Measurements from ENCODE around the gene XYLT2. TPM values are rescaled to one million over a fixed set of nuclear protein-coding genes. Genes with fewer than 3 reads are reported as not detected.
"Not testable (repeated sequence)": the region's sequence is repeated elsewhere in the genome, so short reads cannot be mapped to it uniquely, and the experiment has no call there.

The XYLT2 gene
- total RNA-seq, 1 experiment from 2014 or later, result 41.8 TPM

DNA sequence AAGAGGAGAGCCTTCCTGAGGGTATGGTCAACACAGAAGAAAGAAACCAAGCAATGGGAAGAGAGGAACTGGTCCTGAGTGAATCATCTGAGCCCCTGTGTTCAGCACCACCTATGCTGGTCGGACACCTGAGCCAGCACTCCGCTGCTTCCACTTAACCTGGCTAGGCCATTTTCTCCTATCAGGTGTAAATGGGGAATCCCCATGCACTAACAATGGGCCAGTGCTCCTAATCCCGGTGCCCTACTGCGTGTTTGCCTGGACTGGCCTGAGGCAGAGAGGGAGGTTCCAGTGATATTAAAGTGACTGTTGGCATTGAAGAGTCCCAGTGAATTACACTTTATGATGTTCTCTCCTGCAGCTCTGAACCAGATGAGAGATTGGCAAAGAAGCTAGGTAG is 34.4 kb upstream of the XYLT2 start:
- DNase-seq (ENCODE audit: low read depth in 1 of 2, low spot score in 2 of 2), result no peak
- Histone ChIP-seq H3K4me3 (no peak overlapping the region), H3K27me3 (replicated peaks) (peaks cover 21% of the 10 kb centered on the region), H3K9me3 (replicated peaks) (no peaks in the 10 kb centered on the region; the same call in 1 of the 2 replicates), H3K36me3 (no peaks in the 10 kb centered on the region), H3K4me1 (replicated peaks) (peaks cover 18% of the 10 kb centered on the region), H3K27ac (no peak overlapping the region)

DNA sequence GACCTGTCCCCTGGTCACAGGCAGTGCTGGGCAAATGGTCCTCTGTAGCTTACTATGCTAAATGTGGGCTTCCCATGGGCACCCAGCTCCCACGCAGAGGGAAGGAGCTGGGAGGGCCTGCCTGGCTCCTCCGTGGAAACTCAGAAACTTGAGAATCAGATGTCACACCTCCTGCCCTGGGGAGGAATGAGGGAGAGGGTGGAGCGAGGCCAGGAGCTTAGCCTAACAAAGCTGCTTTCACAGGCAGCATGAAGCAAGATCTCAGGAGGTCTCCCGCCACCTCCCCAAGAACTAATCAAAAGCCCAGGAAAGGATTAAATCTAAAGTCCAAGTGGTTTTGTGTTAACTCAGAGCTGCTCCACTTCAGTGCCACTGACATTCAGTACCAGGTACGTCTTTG is 33.6 kb upstream of the XYLT2 start:
- H3K4me1 ChIP-seq (replicated peaks), result peaks cover 18% of the 10 kb centered on the region
- no peaks in the 10 kb centered on the region; the same call in 1 of the 2 replicates for H3K9me3 ChIP-seq (replicated peaks)
- no peaks in the 10 kb centered on the region for H3K36me3 ChIP-seq
- H3K27ac ChIP-seq, result no peak overlapping the region
- H3K4me3 ChIP-seq, result no peak overlapping the region
- DNase-seq (ENCODE audit: low read depth in 1 of 2, low spot score in 2 of 2), result no peak
- peaks cover 21% of the 10 kb centered on the region for H3K27me3 ChIP-seq (replicated peaks)

DNA sequence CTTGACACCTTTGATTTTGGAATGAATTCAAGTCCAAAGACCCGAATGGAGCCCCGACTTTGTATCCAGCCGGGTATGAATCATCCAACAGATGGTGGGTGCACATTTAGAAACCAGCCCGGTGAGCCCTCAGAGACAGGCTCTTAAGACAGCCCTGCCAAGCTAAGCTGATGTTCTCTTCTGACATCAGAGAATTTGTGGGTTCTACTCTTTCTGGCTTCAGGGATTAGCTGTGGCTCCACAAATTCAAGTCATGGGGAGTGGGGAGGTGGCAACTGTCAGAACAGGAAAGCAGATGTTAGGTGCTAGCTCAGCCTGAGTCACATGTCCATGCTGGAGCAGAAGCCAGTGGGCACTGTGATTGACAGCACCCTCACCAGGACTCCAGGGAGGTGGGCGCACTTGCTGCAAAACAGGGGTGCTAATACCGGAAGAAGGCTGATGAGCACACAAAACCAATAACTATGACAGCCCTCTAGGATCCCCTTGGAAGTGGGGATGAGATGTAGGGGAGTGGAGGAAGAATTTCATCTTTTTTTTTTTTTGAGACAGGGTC is 31.4 kb upstream of the XYLT2 start:
- Histone ChIP-seq H3K27ac (no peak overlapping the region), H3K4me3 (no peak overlapping the region), H3K36me3 (no peaks in the 10 kb centered on the region), H3K27me3 (replicated peaks) (peaks cover 21% of the 10 kb centered on the region), H3K9me3 (replicated peaks) (no peaks in the 10 kb centered on the region; the same call in 1 of the 2 replicates), H3K4me1 (replicated peaks) (peaks cover under 1% of the 10 kb centered on the region; the same call in 1 of the 2 replicates)
- DNase-seq (ENCODE audit: low read depth in 1 of 2, low spot score in 2 of 2), result no peak

DNA sequence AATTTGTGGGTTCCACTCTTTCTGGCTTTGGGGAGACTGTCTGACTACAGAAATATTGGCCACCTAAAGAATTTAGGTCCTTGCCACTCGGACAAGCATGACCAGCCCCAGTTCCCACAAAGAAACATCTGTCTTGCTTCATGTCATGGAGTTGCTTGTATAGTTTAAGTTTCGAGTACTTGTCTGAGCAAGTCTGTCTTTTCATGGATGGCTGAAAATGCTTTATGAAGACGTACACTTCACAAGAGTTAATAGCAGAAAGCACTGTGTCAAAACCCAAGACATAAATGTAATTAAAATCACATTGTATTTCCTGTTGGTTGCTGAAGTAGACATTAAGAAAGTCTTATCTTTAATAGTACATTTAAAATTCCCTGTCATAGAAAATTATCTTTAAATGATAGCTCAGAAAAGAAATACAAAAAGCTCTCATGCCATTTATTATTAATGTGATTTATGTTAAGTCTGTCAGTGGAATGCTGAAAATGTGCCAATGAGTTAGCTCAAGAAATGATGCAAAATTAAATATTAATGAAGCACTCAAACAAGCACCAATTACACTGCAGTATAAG is 29.8 kb upstream of the XYLT2 start:
- no peak overlapping the region for H3K4me3 ChIP-seq
- no peak overlapping the region for H3K27ac ChIP-seq
- no peaks in the 10 kb centered on the region; the same call in 1 of the 2 replicates for H3K9me3 ChIP-seq (replicated peaks)
- no peak for DNase-seq (ENCODE audit: low read depth in 1 of 2, low spot score in 2 of 2)
- H3K4me1 ChIP-seq (replicated peaks), result no peaks in the 10 kb centered on the region
- no peaks in the 10 kb centered on the region for H3K36me3 ChIP-seq
- peaks cover 19% of the 10 kb centered on the region for H3K27me3 ChIP-seq (replicated peaks)

DNA sequence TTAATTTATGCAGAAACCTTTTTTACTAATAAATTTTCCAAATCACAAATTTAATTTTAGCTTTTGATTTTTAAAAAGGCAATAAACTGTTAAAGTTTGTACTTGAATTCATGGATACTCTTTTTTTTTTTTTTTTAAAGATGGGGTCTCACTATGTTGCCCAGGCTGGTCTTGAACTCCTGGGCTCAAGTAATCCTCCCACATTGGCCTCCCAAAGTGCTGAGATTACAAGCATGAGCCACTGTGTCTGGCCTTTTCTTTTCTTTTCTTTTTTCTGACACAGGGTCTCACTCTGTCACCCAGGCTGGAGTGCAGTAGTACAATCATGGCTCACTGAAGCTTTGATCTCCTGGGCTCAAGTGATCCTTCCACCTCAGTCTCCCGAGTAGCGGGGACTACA is 29.3 kb upstream of the XYLT2 start:
- H3K4me3 ChIP-seq; H3K36me3 ChIP-seq; H3K9me3 ChIP-seq (replicated peaks); H3K27ac ChIP-seq; H3K4me1 ChIP-seq (replicated peaks); DNase-seq (ENCODE audit: low read depth in 1 of 2, low spot score in 2 of 2): not testable (repeated sequence)
- peaks cover 18% of the 10 kb centered on the region; the same call in 1 of the 2 replicates for H3K27me3 ChIP-seq (replicated peaks)

DNA sequence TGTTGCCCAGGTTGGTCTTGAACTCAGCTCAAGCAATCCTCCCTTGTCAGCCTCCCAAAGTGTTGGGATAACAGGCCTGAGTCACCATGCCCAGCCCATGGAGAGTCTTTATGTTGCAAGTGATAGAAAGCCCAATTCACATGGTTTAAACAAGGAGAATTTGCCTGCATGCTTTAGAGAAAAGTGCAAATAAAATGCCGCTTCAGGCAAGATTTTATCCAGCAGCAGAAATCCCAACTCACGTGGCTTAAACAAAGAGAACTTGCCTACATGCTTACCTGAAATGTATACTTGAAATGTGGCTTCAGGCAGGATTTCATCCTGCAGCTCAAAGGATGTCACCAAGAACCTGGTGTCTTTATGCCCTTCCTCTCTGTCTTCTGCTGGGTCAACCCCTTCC is 28.8 kb upstream of the XYLT2 start:
- H3K27ac ChIP-seq, result no peak overlapping the region
- DNase-seq (ENCODE audit: low read depth in 1 of 2, low spot score in 2 of 2), result no peak
- H3K36me3 ChIP-seq, result no peaks in the 10 kb centered on the region
- H3K4me1 ChIP-seq (replicated peaks), result no peaks in the 10 kb centered on the region
- H3K4me3 ChIP-seq, result no peak overlapping the region
- H3K9me3 ChIP-seq (replicated peaks), result no peaks in the 10 kb centered on the region
- peaks cover 18% of the 10 kb centered on the region; the same call in 1 of the 2 replicates for H3K27me3 ChIP-seq (replicated peaks)

DNA sequence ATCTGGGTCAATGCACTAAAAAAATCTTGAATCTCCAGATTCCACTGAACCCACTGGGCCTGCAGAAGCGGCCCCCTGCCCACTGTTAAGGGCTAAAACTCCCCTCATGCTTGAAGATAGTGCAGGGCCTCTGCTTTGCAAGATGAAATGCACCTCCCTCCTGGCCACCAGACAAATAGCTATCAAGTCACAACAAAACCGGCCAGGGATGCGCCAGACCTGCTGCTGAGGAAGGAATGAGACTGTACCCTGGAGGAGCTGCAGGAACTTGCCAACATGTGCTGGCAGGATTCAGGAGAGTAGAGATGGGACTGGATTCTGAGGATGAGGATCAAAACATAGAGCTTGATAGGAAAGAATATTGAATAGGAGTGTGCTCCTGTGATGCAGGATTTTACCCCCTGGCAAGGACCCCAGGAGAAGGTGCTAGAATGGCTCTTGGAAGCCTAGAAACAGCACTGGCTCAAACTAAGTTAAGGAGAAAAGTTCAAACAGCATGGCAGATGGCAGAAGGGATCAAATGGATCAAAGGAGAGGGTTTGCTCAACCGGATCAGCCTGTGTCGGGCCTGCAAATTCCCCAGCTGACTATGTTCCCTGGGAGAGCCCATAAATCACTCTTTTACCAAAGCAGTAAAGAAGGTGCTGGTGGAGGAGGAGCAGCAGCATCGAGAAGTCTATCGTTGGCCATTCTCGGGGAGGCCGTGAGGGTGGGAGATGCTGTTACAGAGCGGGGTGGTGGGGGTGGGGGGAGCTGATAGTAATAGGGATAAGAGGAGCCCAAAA is 27.2 kb upstream of the XYLT2 start:
- Histone ChIP-seq H3K4me1 (replicated peaks) (no peaks in the 10 kb centered on the region), H3K9me3 (replicated peaks) (no peaks in the 10 kb centered on the region), H3K27ac (no peak overlapping the region), H3K36me3 (no peaks in the 10 kb centered on the region), H3K4me3 (no peak overlapping the region), H3K27me3 (replicated peaks) (peaks cover 14% of the 10 kb centered on the region; the same call in 1 of the 2 replicates)
- DNase-seq (ENCODE audit: low read depth in 1 of 2, low spot score in 2 of 2), result no peak

DNA sequence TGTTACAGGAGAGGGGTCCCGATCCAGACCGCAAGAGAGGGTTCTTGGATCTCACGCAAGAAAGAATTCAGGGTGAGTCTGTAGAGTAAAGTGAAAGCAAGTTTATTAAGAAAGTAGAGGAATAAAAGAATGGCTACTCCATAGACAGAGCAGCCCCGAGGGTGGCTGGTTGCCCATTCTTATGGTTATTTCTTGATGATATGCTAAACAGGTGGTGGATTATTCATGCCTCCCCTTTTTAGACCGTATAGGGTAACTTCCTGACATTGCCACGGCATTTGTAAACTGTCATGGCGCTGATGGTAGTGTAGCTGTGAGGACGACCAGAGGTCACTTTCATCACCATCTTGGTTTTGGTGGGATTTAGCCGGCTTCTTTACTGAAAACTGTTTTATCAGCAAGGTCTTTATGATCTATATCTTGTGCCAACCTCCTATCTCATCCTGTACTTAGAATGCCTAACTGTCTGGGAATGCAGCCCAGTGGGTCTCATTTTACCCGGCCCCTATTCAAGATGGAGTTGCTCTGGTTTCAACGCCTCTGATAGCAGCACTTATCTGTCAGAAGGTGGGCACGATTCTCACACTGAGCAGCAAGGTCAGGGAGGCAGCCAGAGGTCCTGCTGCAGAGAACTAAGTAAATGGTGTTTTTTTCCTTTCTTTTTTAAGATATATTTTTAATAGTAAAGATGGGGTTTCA is 26.5 kb upstream of the XYLT2 start:
- H3K27ac ChIP-seq, result no peak overlapping the region
- H3K4me1 ChIP-seq (replicated peaks), result no peaks in the 10 kb centered on the region
- no peak overlapping the region for H3K4me3 ChIP-seq
- DNase-seq (ENCODE audit: low read depth in 1 of 2, low spot score in 2 of 2), result no peak
- H3K36me3 ChIP-seq, result no peaks in the 10 kb centered on the region
- H3K9me3 ChIP-seq (replicated peaks), result no peaks in the 10 kb centered on the region
- H3K27me3 ChIP-seq (replicated peaks), result peaks cover 6% of the 10 kb centered on the region; the same call in 1 of the 2 replicates

DNA sequence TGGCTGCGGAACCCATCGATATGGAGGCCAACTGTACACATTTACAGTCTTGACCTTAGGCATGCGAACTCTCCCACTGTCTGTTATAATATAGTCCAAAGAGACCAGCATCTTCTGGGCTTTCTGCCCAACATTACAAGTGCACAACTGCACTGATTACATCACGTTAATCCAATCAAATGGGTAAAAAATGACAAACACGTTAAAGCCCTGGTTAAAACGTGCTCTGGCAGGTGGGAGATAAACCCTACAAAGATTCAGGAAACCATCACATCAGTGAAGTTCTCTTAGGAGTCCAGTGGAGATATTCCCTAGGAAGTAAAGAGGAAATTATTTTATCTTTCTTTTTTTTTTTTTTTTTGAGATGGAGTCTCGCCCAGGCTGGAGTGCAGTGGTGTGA is 23.7 kb upstream of the XYLT2 start:
- no peaks in the 10 kb centered on the region for H3K27me3 ChIP-seq (replicated peaks)
- H3K4me1 ChIP-seq (replicated peaks), result no peaks in the 10 kb centered on the region
- DNase-seq (ENCODE audit: low read depth in 1 of 2, low spot score in 2 of 2), result no peak
- H3K9me3 ChIP-seq (replicated peaks), result no peaks in the 10 kb centered on the region
- no peaks in the 10 kb centered on the region for H3K36me3 ChIP-seq
- no peak overlapping the region for H3K27ac ChIP-seq
- no peak overlapping the region for H3K4me3 ChIP-seq

DNA sequence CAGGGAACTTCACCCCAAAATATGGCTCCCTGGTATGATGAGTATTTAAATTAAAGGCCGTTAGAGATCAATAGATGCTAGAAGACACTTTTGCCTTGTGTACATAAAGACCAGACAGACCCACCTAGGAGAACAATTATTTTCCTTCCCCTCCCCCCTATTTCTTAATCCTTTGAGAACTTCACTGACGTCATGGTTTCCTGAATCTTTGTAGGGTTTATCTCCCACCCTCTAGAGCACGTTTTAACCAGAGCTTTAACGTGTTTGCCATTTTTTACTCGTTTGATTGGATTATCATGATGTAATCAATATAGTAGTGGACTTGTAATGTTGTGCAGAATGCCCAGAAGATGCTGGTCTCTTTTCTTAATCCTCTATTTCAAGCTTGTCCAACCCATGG is 22.9 kb upstream of the XYLT2 start:
- Histone ChIP-seq H3K4me1 (replicated peaks) (no peaks in the 10 kb centered on the region), H3K27ac (no peak overlapping the region), H3K9me3 (replicated peaks) (no peaks in the 10 kb centered on the region), H3K36me3 (no peaks in the 10 kb centered on the region), H3K4me3 (no peak overlapping the region), H3K27me3 (replicated peaks) (no peaks in the 10 kb centered on the region)
- DNase-seq (ENCODE audit: low read depth in 1 of 2, low spot score in 2 of 2), result no peak

DNA sequence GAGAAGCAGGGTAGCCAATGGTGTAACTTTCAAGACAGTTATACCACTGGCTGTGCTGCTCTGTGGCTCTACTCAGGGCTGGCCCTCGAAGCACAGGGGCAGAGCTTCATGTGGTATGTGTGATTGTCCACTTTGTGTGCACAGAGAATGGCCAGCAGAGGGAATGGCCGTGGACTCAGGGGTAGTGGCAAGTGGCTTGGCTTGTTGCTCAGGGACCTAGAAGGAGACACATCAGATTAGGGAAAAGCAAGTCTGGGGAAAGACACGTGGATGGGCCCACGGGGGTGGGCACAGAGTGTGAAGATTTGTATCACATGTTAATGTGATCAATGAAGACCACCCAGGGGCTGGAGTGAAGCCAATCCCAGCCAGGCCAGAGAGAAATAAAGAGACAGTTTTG is 20.0 kb upstream of the XYLT2 start:
- Histone ChIP-seq H3K4me3 (no peak overlapping the region), H3K27me3 (replicated peaks) (no peaks in the 10 kb centered on the region), H3K9me3 (replicated peaks) (no peaks in the 10 kb centered on the region), H3K36me3 (no peaks in the 10 kb centered on the region), H3K27ac (no peak overlapping the region), H3K4me1 (replicated peaks) (no peaks in the 10 kb centered on the region)
- DNase-seq (ENCODE audit: low read depth in 1 of 2, low spot score in 2 of 2), result no peak

DNA sequence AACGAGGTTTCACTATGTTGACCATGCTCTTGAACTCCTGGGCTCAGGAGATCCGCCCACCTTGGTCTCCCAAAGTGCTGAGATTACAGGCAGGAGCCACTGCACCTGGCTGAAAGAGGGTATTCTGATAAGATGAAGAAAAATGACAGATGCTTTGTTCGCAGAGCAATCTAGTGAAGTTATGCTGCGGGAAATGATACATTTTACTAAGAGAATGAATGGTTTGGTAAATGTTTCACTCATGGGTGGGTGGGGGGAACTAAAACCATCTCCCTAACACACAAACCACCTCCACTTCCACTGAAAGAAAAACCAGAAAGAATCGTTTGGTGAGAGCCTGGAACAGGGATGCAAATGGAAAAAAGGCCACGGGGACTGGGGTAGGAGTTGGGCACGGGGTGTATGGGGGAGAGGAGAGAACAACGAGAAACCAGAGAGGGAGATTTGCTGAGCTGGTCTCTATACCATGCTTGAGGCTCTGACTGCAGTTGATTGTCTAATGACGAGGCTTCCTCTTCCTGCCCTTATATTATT is 19.0 kb upstream of the XYLT2 start:
- H3K4me1 ChIP-seq (replicated peaks), result no peaks in the 10 kb centered on the region
- no peak for DNase-seq (ENCODE audit: low read depth in 1 of 2, low spot score in 2 of 2)
- H3K27me3 ChIP-seq (replicated peaks), result no peaks in the 10 kb centered on the region
- H3K36me3 ChIP-seq, result no peaks in the 10 kb centered on the region
- H3K9me3 ChIP-seq (replicated peaks), result no peaks in the 10 kb centered on the region
- no peak overlapping the region for H3K4me3 ChIP-seq
- H3K27ac ChIP-seq, result no peak overlapping the region

DNA sequence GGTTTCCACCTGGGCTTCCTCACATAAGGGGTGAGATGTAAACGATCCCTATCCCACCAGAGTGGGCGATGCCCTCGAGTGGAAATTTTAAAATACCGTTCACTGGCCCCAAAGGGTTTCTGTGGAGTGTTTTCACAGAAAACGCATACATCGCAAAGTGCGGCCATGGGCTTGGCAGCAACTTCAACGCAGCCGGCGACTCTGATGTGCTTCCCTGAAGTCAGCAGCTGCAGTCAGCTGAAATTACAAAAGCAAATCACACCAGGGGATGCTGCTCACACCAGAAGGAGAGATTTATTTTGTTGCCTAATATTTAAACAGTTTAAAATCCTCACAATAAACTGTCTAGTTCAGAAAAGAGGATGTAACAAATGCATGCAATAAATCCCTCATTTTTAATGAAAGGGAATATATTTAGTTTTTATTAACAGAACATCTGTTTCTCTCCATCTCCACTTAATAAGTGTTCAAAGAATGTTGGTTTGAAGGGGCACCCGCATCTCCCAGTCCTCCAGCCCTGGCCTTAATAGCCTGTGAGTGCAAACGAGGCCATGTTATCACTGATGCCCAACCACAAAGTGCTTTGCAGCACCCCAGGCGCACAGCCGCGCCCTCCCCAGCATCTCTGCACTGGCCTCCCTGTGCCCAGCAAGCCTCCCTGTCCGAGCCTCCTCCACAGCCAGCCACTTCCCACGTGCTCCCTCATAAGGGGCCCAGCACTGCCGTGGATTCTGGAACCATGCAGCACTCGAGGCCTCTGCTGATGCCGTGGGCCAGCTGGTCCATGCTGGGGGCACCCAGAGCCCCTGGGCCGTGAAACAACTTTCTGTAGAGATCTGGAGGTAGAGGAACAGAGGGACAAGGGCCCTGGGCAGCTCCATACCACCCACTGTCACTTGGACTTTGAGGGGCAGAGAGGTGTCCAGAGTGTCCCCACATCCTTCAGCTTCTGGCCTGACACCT is 17.3 kb upstream of the XYLT2 start:
- H3K4me1 ChIP-seq (replicated peaks), result no peaks in the 10 kb centered on the region
- H3K27me3 ChIP-seq (replicated peaks), result no peaks in the 10 kb centered on the region
- H3K27ac ChIP-seq, result no peak overlapping the region
- H3K4me3 ChIP-seq, result no peak overlapping the region
- H3K9me3 ChIP-seq (replicated peaks), result no peaks in the 10 kb centered on the region
- no peak for DNase-seq (ENCODE audit: low read depth in 1 of 2, low spot score in 2 of 2)
- no peaks in the 10 kb centered on the region for H3K36me3 ChIP-seq
